Caco-2 (cell line): Measurements from ENCODE around the gene APOBEC3C. TPM values are rescaled to one million over a fixed set of nuclear protein-coding genes. Genes with fewer than 3 reads are reported as not detected.

Source experiments
- BruUV-seq: library from RNA; stranded (reverse); fragments of 400-500 nt; replicated peaks from 2 replicates; lab custom pipeline; 2021; lab: Mats Ljungman, UMichigan
- CTCF ChIA-PET: fragments of 300-600 bp; sonication (Branson Sonifier 250); formaldehyde crosslinking; loops from one replicate; lab custom pipeline; 2022; ENCODE audit warnings: antibody characterized with exemption; lab: Charles Lee
- POLR2A ChIA-PET: fragments of 300-600 bp; sonication (Branson Sonifier 250); formaldehyde crosslinking; loops from one replicate; lab custom pipeline; 2022; ENCODE audit warnings: antibody characterized with exemption; lab: Charles Lee
- DNase-seq, 2 experiments: peaks; one replicate each; pipeline versions ENCODE4 v3.0.0 to v3.0.0-alpha.2; 2020 to 2022
- H3K27me3 ChIP-seq: replicated peaks from 2 replicates; pipeline ENCODE4 v1.6.0; 2011; ENCODE audit warnings: low read length; ENCODE audit not compliant: control insufficient read depth, insufficient read depth
- H3K36me3 ChIP-seq: 2 replicates; pipeline ENCODE4 v1.5.1; 2011; ENCODE audit warnings: low read length; ENCODE audit not compliant: control insufficient read depth, insufficient read depth
- H3K4me1 ChIP-seq: fragments of 250-450 bp; sonication (Bioruptor Pico); 2 replicates; pipeline ENCODE4 v1.5.1; 2020; ENCODE audit warnings: mild to moderate bottlenecking
- H3K4me3 ChIP-seq: 2 replicates; pipeline ENCODE4 v1.5.1; 2011; ENCODE audit warnings: low read depth, mild to moderate bottlenecking, control low read depth, low read length
- H3K9me3 ChIP-seq: fragments of 250-450 bp; sonication (Bioruptor Pico); 2 replicates; pipeline ENCODE4 v1.5.1; 2020; ENCODE audit warnings: mild to moderate bottlenecking, moderate library complexity
- H3K27ac Mint-ChIP-seq: one replicate; pipeline ENCODE4 v1.8.0; 2022; ENCODE audit warnings: mixed read lengths; ENCODE audit not compliant: unreplicated experiment
- H3K27me3 Mint-ChIP-seq: one replicate; pipeline ENCODE4 v1.8.0; 2022; ENCODE audit warnings: mixed read lengths; ENCODE audit not compliant: insufficient read depth, unreplicated experiment
- H3K36me3 Mint-ChIP-seq: one replicate; pipeline ENCODE4 v1.8.0; 2022; ENCODE audit warnings: mild to moderate bottlenecking, mixed read lengths; ENCODE audit not compliant: insufficient read depth, unreplicated experiment
- H3K4me1 Mint-ChIP-seq: one replicate; pipeline ENCODE4 v1.8.0; 2022; ENCODE audit warnings: low read depth, mixed read lengths; ENCODE audit not compliant: unreplicated experiment
- H3K4me3 Mint-ChIP-seq: one replicate; pipeline ENCODE4 v1.8.0; 2022; ENCODE audit warnings: mild to moderate bottlenecking, moderate library complexity, mixed read lengths; ENCODE audit not compliant: unreplicated experiment
- H3K9me3 Mint-ChIP-seq: one replicate; pipeline ENCODE4 v1.8.0; 2022; ENCODE audit warnings: mixed read lengths; ENCODE audit not compliant: unreplicated experiment
- intact Hi-C: fragments of 100-400 bp; cut with micrococcal nuclease; formaldehyde crosslinking; loops from one replicate; pipeline ENCODE4 v1.10.0; 2022; ENCODE audit not compliant: unreplicated experiment
- total RNA-seq: library from RNA; stranded (reverse); gene quantifications from 2 replicates; pipeline ENCODE4 v1.2.3, GENCODE V29; 2022
- TF ChIP-seq, protein P1 (sequence below), 2 experiments: fragments of 200-600 bp in 1 of 2; IDR thresholded peaks; 1 replicate in 1 of 2; 2 replicates in 1 of 2; pipeline versions ENCODE4 v1.5.1 to v1.8.0; 2011 to 2022; ENCODE audit warnings: antibody characterized with exemption in 1 of 2, control low read depth in 1 of 2, inconsistent platforms in 1 of 2, low read depth in 1 of 2, low read length in 1 of 2, mild to moderate bottlenecking in 1 of 2, moderate library complexity in 1 of 2; ENCODE audit not compliant: insufficient read depth in 1 of 2, severe bottlenecking in 1 of 2, unreplicated experiment in 1 of 2

APOBEC3C gene
- total RNA-seq, 1 experiment from 2014 or later = 25.1 TPM

DNA sequence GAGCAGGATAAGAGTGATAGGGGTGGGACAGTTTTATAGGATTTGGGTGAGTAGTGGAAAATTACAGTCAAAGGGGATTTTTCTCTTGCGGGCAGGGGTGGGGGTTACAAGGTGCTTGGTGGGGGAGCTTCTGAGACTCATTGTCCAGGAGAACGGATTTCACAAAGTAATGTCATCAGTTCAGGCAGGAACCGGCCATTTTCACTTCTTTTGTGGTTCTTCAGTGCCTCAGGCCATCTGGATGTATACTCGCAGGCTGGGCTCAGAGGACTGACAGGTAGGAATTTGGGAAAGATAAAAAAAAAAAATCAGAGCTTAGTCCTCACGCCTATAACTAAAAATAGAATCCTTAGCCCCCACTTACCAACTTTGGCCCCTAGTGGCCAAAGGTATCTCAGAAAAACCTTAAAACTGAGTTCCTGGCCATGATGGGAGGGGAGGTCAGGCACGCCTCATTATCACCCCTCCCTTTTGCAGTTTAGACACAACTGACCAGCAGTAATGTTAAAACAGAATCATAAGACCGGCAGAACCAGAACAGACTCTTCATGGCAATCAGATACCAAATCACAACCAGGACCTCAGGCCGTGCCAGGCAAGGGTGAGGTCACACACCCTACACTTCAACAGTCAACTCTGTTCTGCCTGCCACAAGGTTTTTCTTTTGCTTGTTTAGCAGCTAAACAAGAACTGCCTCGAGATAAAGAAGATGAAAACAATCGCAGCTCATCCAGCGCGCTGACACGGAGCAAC is 54.2 kb downstream of the APOBEC3C start:
- intact Hi-C loops = no loop called here
- no peaks in the 10 kb centered on the region for H3K36me3 Mint-ChIP-seq
- ChIA-PET POLR2A (no interaction called here), CTCF (interaction anchor here (0.7 kb wide), 1 partner anchor 40 kb away, joined by 3 read pairs; no protein-coding TSS in a partner anchor)
- no peaks in the 10 kb centered on the region for H3K4me1 Mint-ChIP-seq
- no peaks in the 10 kb centered on the region for H3K9me3 Mint-ChIP-seq
- Histone ChIP-seq H3K36me3 (no peaks in the 10 kb centered on the region), H3K27me3 (no peaks in the 10 kb centered on the region), H3K4me3 (no peak overlapping the region), H3K9me3 (no peaks in the 10 kb centered on the region), H3K4me1 (peaks cover 3% of the 10 kb centered on the region; the same call in 1 of the 2 replicates)
- H3K27ac Mint-ChIP-seq = no peak overlapping the region
- H3K4me3 Mint-ChIP-seq = no peak overlapping the region
- H3K27me3 Mint-ChIP-seq = no peaks in the 10 kb centered on the region
- DNase-seq = no peak
- TF ChIP-seq, protein P1, sequence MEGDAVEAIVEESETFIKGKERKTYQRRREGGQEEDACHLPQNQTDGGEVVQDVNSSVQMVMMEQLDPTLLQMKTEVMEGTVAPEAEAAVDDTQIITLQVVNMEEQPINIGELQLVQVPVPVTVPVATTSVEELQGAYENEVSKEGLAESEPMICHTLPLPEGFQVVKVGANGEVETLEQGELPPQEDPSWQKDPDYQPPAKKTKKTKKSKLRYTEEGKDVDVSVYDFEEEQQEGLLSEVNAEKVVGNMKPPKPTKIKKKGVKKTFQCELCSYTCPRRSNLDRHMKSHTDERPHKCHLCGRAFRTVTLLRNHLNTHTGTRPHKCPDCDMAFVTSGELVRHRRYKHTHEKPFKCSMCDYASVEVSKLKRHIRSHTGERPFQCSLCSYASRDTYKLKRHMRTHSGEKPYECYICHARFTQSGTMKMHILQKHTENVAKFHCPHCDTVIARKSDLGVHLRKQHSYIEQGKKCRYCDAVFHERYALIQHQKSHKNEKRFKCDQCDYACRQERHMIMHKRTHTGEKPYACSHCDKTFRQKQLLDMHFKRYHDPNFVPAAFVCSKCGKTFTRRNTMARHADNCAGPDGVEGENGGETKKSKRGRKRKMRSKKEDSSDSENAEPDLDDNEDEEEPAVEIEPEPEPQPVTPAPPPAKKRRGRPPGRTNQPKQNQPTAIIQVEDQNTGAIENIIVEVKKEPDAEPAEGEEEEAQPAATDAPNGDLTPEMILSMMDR (IDR thresholded peaks at IDR 0.05; ENCODE audit: insufficient read depth in 1 of 2, low read depth in 1 of 2, low read length in 1 of 2, severe bottlenecking in 1 of 2, unreplicated experiment in 1 of 2) = peak in 1 of 2 experiments; percentile 13
- no TSS peak for BruUV-seq

Other genes with a start within 250 kb of the APOBEC3C start
- gene DNAL4, start 220.1 kb upstream of the APOBEC3C start, total RNA-seq = 8.1 and 9.2 TPM in 2 replicates
- 12.8 and 16.4 TPM in 2 replicates for gene NPTXR, start 170.2 kb upstream of the APOBEC3C start, total RNA-seq
- gene CBX6, start 142.0 kb upstream of the APOBEC3C start, total RNA-seq = 52.2 and 55.9 TPM in 2 replicates
- not detected in 2 replicates for gene APOBEC3A, start 56.6 kb upstream of the APOBEC3C start, total RNA-seq
- gene APOBEC3B, start 31.9 kb upstream of the APOBEC3C start, total RNA-seq = 55.8 and 60.9 TPM in 2 replicates
- 0.19 and 0.39 TPM in 2 replicates for gene APOBEC3D, start 6.9 kb downstream of the APOBEC3C start, total RNA-seq
- gene APOBEC3F, start 26.6 kb downstream of the APOBEC3C start, total RNA-seq = 7.8 and 9.1 TPM in 2 replicates
- 0.73 and 1.0 TPM in 2 replicates for gene APOBEC3G, start 63.0 kb downstream of the APOBEC3C start, total RNA-seq
- gene APOBEC3H, start 83.0 kb downstream of the APOBEC3C start, total RNA-seq = not detected in 2 replicates
- 4.4 and 5.2 TPM in 2 replicates for gene CBX7, start 138.4 kb downstream of the APOBEC3C start, total RNA-seq
- gene PDGFB, start 230.7 kb downstream of the APOBEC3C start, total RNA-seq = 7.2 and 8.3 TPM in 2 replicates